Duodenal mucosa (tissue), 2 donors: ENCODE data around the gene LEAP2.

Source experiments
- H3K27ac ChIP-seq: one replicate; pipeline ENCODE4 v1.7.0; 2013; ENCODE audit warnings: low read depth, low read length
- H3K27me3 ChIP-seq, 2 donors: one replicate each; pipeline ENCODE4 v1.7.0; 2013; ENCODE audit warnings: low read length in 2 of 2, control low read depth in 1 of 2; ENCODE audit not compliant: insufficient read depth in 2 of 2, control insufficient read depth in 1 of 2
- H3K36me3 ChIP-seq, 2 donors: one replicate each; pipeline ENCODE4 v1.7.0; 2013; ENCODE audit warnings: low read length in 2 of 2, control low read depth in 1 of 2; ENCODE audit not compliant: insufficient read depth in 2 of 2, control insufficient read depth in 1 of 2
- H3K4me1 ChIP-seq, 2 donors: one replicate each; pipeline ENCODE4 v1.7.0; 2013; ENCODE audit warnings: low read length in 2 of 2, control low read depth in 1 of 2; ENCODE audit not compliant: insufficient read depth in 2 of 2, control insufficient read depth in 1 of 2
- H3K4me3 ChIP-seq, 2 donors: one replicate each; pipeline ENCODE4 v1.7.0; 2013; ENCODE audit warnings: low read length in 2 of 2, low read depth in 1 of 2
- H3K9ac ChIP-seq, 2 donors: one replicate each; pipeline ENCODE4 v1.7.0; 2013; ENCODE audit warnings: low read length in 2 of 2, low read depth in 1 of 2
- H3K9me3 ChIP-seq, 2 donors: one replicate each; pipeline ENCODE4 v1.7.0; 2013; ENCODE audit warnings: low read length in 2 of 2, control low read depth in 1 of 2; ENCODE audit not compliant: control insufficient read depth in 1 of 2

Gene LEAP2

GRCh38 chr5:132860742-132861141 is 12.7 kb upstream of the LEAP2 start:
- Histone ChIP-seq H3K4me3 (no peak overlapping the region), H3K27me3 (no peaks in the 10 kb centered on the region), H3K9ac (no peak overlapping the region), H3K4me1 (peaks cover 4 to 5% of the 10 kb centered on the region in 2 donors), H3K27ac (no peak overlapping the region), H3K36me3 (no peaks in the 10 kb centered on the region), H3K9me3 (no peaks in the 10 kb centered on the region)

GRCh38 chr5:132865668-132866341 is 7.7 kb upstream of the LEAP2 start:
- H3K36me3 ChIP-seq: peaks cover 15 to 25% of the 10 kb centered on the region in 2 donors

GRCh38 chr5:132866342-132867045 is 7.0 kb upstream of the LEAP2 start, which contains the start of the genes GDF9 and UQCRQ:
GDF9 (minus strand) TSS chr5:132866469; CDS start chr5:132864533, 1,936 bp downstream.
UQCRQ (plus strand) TSS chr5:132866642; CDS start chr5:132866882, 240 bp downstream.
- Histone ChIP-seq H3K4me3 (peak within 1 kb of the TSS; percentile 90 to 94), H3K9me3 (no peaks in the 10 kb centered on the region), H3K4me1 (peaks cover 17 to 19% of the 10 kb centered on the region in 2 donors), H3K36me3 (peaks cover 15 to 25% of the 10 kb centered on the region in 2 donors), H3K27ac (peak within 1 kb of the TSS; percentile 93), H3K9ac (peak within 1 kb of the TSS; percentile 98 to 100), H3K27me3 (no peaks in the 10 kb centered on the region)

More at GRCh38 chr5:132865668-132866341, 7.7 kb upstream of the LEAP2 start:
- H3K4me3 ChIP-seq: peak overlapping the region; percentile 90 to 94
- H3K9ac ChIP-seq: peak overlapping the region; percentile 98 to 100
- peaks cover 13 to 17% of the 10 kb centered on the region in 2 donors for H3K4me1 ChIP-seq
- H3K27me3 ChIP-seq: no peaks in the 10 kb centered on the region
- H3K9me3 ChIP-seq: no peaks in the 10 kb centered on the region
- peak overlapping the region; percentile 82 for H3K27ac ChIP-seq

GRCh38 chr5:132867046-132867451 is 6.4 kb upstream of the LEAP2 start:
- H3K9me3 ChIP-seq: no peaks in the 10 kb centered on the region
- H3K4me3 ChIP-seq: peak overlapping the region; percentile 90 to 94
- H3K9ac ChIP-seq: peak overlapping the region; percentile 98 to 100
- H3K27me3 ChIP-seq: no peaks in the 10 kb centered on the region
- peaks cover 21 to 25% of the 10 kb centered on the region in 2 donors for H3K4me1 ChIP-seq
- peak overlapping the region; percentile 93 for H3K27ac ChIP-seq
- peaks cover 21 to 26% of the 10 kb centered on the region in 2 donors for H3K36me3 ChIP-seq

- Histone ChIP-seq H3K27ac (no peak overlapping the region), H3K9me3 (no peaks in the 10 kb centered on the region), H3K27me3 (no peaks in the 10 kb centered on the region), H3K4me3 (no peak overlapping the region), H3K9ac (no peak overlapping the region), H3K36me3 (peaks cover 26 to 33% of the 10 kb centered on the region in 2 donors), H3K4me1 (peaks cover 33 to 40% of the 10 kb centered on the region in 2 donors)
These were observed 4.7 kb upstream of the LEAP2 start for GRCh38 chr5:132868754-132869153.

GRCh38 chr5:132870801-132871200 is 2.7 kb upstream of the LEAP2 start:
- no peak overlapping the region for H3K27ac ChIP-seq
- no peak overlapping the region for H3K4me3 ChIP-seq
- H3K36me3 ChIP-seq: peaks cover 26 to 33% of the 10 kb centered on the region in 2 donors
- peaks cover 27 to 37% of the 10 kb centered on the region in 2 donors for H3K4me1 ChIP-seq
- no peak overlapping the region for H3K9ac ChIP-seq
- H3K27me3 ChIP-seq: no peaks in the 10 kb centered on the region
- no peaks in the 10 kb centered on the region for H3K9me3 ChIP-seq

GRCh38 chr5:132871459-132872284 is 1.8 kb upstream of the LEAP2 start:
- H3K36me3 ChIP-seq: peaks cover 26 to 33% of the 10 kb centered on the region in 2 donors
- no peak overlapping the region for H3K4me3 ChIP-seq
- no peaks in the 10 kb centered on the region for H3K9me3 ChIP-seq
- peaks cover 24 to 37% of the 10 kb centered on the region in 2 donors for H3K4me1 ChIP-seq
- no peak overlapping the region for H3K9ac ChIP-seq
- no peak overlapping the region for H3K27ac ChIP-seq
- H3K27me3 ChIP-seq: no peaks in the 10 kb centered on the region

GRCh38 chr5:132872788-132873118 is 715 bp upstream of the LEAP2 start:
- no peaks in the 10 kb centered on the region for H3K9me3 ChIP-seq
- H3K27ac ChIP-seq: peak overlapping the region; percentile 27
- H3K36me3 ChIP-seq: peaks cover 27 to 30% of the 10 kb centered on the region in 2 donors
- no peaks in the 10 kb centered on the region for H3K27me3 ChIP-seq
- peaks cover 16 to 33% of the 10 kb centered on the region in 2 donors for H3K4me1 ChIP-seq
- no peak overlapping the region for H3K9ac ChIP-seq
- H3K4me3 ChIP-seq: no peak overlapping the region

GRCh38 chr5:132873930-132874271 is 433 bp downstream of the LEAP2 start:
- H3K36me3 ChIP-seq: peaks cover 25 to 33% of the 10 kb centered on the region in 2 donors
- H3K9ac ChIP-seq: peak overlapping the region in 1 of 2 donors; percentile 27
- peak overlapping the region; percentile 33 for H3K27ac ChIP-seq

More at GRCh38 chr5:132873930-132874271, 433 bp downstream of the LEAP2 start:
- no peaks in the 10 kb centered on the region for H3K27me3 ChIP-seq
- H3K9me3 ChIP-seq: no peaks in the 10 kb centered on the region
- peak overlapping the region; percentile 44 to 53 for H3K4me3 ChIP-seq
- H3K4me1 ChIP-seq: peaks cover 16 to 38% of the 10 kb centered on the region in 2 donors
